ENCODE data around the gene FCF1.
"Not testable (repeated sequence)": the region's sequence is repeated elsewhere in the genome, so short reads cannot be mapped to it uniquely, and the experiment has no call there.

FCF1 gene

GRCh38 chr14:74702293-74702692, 10.7 kb upstream of the FCF1 start:
- DNase-seq: no peak

DNA sequence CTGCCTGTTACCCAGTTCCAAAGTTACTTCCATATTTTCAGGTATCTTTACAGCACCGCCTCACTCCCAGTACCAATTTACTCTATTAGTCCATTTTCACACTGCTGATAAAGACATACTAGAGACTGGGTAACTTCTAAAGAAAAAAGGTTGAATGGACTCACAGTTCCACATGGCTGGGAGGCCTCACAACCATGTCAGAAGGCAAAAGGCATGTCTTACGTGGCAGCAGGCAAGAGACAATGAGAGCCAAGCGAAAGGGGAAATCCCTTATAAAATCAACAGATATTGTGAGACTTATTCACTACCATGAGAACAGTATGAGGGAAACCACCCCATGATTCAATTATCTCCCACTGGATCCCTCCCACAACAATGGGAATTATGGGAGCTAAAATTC, 9.9 kb upstream of the FCF1 start:
- DNase-seq: no peak

DNA sequence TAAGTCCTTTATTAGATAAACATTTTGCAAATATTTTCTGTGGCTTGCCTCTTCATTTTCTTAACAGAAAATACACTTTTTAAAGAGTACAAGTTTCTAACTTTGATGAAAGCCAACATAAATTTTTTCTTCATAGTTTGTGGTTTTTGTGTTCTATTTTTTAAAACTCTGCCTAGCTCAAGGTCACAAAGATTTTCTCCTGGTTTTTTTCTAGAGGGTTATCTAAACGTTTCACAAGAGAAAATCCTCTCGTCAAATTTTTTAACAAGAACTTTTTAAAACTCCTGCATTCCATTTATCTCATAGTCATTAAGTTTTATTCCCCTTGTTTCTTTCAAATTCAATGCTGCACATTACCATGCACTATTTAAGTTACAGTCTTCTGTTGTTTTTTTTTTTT, 8.3 kb upstream of the FCF1 start:
- DNase-seq: no peak

DNA sequence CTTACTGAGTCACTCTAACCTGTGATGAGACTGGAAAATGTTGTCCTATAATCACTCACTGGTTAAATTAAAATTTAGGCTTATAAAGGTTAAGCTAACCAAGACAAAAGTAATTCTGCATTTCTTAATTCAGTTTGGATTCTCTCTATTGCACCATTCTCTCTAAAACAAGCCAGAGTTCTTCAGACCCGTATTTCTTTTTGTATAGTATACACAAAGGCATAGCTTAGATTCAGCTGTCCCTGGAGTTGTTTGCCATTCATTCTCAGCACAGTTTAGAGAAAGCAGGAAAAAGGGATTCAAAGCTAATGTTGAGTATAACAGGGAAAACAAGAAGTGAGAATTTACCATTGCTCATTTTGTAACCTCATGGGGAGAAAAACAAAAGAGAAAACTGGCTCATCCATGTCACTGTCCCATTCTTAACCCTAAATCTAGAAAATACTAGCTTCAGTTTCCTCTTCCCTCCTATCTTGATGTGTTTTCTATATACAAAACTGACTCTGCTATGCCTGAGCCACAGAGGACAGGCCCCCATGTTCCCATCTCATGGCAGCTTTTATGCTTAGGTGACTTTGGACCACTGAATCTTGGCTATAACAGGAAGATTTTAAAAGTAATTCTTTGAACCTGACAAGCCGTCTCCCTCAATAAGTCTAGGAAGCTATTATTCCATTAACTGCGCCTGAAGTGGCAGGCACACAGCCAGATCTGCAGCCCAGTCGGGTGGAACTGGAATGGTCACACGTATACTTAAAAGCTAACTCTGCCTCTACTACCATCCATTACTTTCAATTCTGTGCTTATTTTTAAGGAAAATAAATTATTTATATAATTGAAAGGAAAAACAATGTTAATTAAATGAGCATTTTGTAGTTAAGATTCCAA, 7.1 kb upstream of the FCF1 start:
- DNase-seq: no peak

DNA sequence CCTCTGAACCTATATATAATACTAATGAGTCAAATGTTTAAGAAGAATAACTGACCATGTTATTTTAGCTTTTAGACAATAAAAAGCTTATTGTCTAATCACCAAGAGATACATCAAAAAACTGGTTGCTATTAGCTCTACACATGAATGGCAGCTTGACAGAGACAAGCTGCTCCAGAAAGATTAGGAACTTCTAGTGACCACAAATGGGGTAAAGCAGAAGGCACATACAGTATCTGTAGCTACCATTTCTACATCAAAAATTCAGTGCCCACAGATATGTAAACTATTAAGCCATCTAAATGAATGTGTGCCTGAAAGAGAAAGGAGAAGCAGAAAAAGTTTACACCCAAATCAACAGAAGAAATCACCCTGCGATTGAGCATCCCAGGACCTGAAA, 2.5 kb upstream of the FCF1 start:
- DNase-seq: peak in 1 of 2 donors; percentile 23

- no peak for DNase-seq
These were observed 1.3 kb upstream of the FCF1 start for GRCh38 chr14:74711651-74712050.

DNA sequence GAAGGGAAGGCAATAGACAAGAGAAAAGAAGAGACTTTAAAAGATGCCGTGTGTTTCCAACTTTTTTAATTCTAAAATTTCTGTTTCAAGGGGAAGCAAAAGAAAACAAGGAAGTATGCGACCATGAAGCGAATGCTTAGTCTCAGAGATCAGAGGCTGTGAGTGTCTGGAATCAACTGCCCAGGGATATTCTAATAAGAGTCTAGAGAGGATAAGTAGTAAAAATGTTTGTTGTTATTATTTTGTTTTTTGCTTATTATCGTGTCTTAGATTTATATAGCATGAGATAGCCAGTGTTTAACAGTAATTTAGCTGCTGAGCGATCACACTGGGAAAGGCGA, 421 bp downstream of the FCF1 start:
- no peak for DNase-seq

DNA sequence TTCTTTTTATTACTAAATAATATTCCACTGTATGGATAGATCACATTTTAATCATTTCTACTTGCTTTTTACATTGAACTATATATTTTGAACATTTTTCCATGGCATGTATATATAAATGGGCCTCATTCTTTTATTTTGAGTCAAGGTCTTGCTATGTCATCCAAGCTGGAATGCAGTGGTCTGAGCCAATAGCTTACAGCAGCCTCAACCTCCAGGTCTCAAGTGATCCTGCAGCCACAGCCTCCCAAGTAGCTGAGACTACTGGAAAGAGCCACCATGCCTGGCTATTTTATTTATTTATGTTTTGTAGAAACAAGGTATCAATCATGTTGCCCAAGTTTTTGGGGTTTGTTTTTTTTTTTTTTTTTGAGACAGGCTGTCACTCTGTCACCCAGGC, 7.6 kb downstream of the FCF1 start:
- no peak for DNase-seq

DNA sequence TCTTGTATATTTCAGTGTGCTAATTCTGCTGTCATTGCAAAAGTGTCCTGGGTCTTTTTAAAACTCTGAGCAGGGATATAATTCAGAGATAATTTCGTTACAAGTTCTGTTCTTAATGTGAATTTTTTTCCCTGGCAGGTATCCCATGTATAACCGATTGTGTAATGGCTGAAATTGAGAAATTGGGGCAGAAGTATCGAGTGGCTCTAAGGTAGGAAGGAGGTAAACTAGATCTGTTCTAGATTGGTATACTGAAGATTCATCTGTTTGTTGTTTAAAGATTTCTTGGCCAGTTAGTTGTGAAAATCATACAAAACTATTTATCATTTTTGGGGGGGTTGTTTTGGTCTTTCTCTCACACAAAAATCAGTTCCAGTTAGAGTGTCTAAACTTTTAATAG, 10.2 kb downstream of the FCF1 start:
- no peak for DNase-seq

GRCh38 chr14:74732387-74732786, 19.4 kb downstream of the FCF1 start:
- no peak for DNase-seq

GRCh38 chr14:74733221-74733620, 20.3 kb downstream of the FCF1 start:
- DNase-seq: no peak

GRCh38 chr14:74735125-74735524, 22.2 kb downstream of the FCF1 start:
- DNase-seq: no peak

GRCh38 chr14:74737753-74738325, 24.9 kb downstream of the FCF1 start:
- no peak for DNase-seq

- no peak for DNase-seq
These were observed 26.5 kb downstream of the FCF1 start for GRCh38 chr14:74739293-74740030.

DNA sequence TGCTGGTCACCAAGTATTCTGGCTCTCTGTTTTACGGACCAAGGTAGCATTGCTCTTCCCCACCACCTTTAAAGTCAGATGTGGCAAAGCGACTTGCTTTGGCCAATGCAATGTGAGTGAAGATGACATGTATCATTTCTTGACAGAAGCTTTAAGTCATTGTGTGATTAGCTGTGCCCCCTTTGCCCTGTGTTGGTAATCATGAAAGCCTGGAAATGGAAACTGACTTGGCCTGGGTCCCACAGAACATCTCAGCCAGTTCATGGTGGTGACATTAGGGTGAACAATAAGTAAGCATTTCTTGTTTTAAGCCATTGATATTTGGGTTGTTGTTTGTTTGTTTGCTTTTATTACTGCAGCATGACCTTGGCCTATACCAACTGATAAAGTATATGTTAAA, 34.3 kb downstream of the FCF1 start:
- no peak for DNase-seq

DNA sequence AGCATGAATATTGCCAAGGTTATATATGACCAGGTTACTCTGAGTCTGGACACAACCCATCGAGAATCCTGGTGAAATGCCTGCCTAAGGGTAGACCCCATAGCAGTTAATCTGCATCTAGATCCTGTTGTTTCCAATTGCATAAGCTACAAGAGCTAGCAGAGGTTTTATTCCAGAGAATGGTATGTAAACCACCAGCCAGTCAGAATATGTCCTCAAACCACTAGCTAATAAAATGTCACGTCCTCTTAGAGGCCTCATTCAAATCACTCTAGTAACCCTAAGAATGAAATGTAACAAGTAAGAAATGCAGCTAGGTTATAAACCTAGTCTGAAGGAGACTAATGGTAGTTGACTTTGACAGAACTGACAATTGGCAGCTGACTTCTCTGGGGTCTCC, 41.2 kb downstream of the FCF1 start:
- no peak for DNase-seq

GRCh38 chr14:74754899-74755298, 42.0 kb downstream of the FCF1 start:
- DNase-seq: no peak

DNA sequence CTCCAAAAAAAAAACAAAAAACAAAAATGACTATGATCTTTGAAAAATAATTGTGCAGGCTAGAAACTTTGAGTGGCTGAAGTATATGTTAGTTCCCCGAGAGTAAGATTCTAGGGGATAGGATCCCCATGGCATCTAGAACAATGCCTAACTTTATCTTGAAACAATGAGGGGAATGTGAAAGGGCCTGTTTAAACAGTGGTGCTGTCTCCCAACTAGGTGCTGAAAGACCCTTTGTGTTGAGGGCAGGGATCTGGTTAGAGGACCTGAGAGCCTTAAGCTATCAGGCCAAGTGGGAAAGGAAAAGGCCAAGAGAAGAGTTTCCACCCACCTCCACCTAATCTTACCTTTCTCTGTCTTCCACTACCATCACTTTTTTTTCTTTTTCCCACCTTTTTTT, 43.4 kb downstream of the FCF1 start:
- no peak for DNase-seq

GRCh38 chr14:74758505-74758904, 45.6 kb downstream of the FCF1 start:
- DNase-seq: not testable (repeated sequence)

DNA sequence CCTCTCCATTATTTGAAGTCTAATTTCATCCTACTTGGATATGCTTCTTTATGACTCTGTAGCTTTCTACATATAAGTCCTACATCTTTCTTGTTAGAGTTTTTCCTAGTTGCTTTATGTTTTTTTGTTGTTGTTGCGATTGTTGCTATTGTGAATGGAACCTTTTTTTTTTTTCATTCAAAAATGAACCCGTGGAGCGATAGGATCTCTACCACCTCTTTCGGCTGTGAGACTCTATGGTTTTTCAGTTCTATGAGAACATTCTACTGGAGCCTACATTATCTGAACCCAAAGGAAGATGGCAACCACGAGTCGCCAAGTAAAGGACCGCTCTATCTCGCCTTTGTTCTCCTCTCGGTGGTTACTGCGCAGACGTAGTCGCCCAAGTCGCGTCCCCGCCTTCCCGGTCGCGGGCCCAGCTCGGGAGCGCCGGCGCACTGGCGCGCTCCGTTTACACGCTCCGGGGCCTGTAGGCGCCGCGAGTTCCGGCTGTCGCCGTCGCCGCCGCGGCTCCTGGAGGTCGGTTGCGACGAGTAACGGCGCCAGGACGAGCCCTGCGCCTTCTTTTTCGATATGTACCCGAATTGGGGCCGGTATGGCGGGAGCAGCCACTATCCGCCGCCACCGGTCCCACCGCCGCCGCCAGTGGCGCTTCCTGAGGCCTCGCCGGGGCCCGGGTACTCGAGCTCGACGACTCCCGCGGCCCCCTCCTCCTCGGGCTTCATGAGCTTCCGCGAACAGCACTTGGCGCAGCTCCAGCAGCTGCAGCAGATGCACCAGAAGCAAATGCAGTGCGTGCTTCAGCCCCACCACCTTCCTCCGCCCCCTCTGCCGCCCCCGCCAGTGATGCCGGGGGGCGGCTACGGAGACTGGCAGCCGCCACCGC, 50.2 kb downstream of the FCF1 start, which contains the start of gene YLPM1:
YLPM1 (plus strand) TSS at position 400 of the 886 bp plus-strand sequence; CDS start at position 574, 174 bp downstream.
- DNase-seq: peak; percentile 98

DNA sequence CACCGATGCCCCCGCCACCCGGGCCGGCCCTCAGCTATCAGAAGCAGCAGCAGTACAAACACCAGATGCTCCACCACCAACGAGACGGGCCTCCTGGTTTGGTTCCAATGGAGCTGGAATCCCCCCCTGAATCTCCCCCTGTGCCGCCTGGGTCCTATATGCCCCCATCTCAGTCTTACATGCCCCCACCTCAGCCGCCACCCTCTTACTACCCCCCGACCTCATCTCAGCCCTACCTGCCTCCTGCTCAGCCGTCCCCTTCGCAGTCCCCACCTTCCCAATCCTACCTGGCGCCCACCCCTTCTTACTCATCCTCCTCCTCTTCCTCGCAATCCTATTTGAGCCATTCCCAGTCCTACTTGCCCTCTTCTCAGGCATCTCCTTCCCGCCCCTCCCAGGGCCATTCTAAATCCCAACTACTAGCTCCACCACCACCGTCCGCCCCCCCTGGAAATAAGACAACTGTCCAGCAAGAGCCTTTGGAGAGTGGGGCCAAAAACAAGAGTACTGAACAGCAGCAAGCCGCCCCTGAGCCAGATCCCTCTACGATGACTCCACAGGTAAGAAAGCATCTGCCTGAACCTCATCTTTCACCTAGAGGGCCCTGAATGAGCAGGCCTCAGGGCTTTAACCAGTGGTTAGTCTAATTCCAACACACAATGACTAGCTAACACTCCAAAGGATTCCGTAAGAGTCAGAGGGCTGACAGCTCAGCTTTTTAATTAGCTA, 51.0 kb downstream of the FCF1 start:
- no peak for DNase-seq

- no peak for DNase-seq
These were observed 52.8 kb downstream of the FCF1 start for GRCh38 chr14:74765721-74766120.
